HUES6 (cell line): ENCODE data around the gene KRTAP5-10.

Source experiments
- H3K27ac ChIP-seq: 2 replicates; pipeline ENCODE4 v1.7.0; 2013; ENCODE audit warnings: low read depth, mild to moderate bottlenecking, low read length, inconsistent platforms
- H3K27me3 ChIP-seq: 2 replicates; pipeline ENCODE4 v1.6.1; 2013; ENCODE audit warnings: low read length; ENCODE audit not compliant: control insufficient read depth, insufficient read depth
- H3K36me3 ChIP-seq: 2 replicates; pipeline ENCODE4 v1.6.1; 2013; ENCODE audit warnings: low read length; ENCODE audit not compliant: control insufficient read depth, insufficient read depth
- H3K4me1 ChIP-seq: 2 replicates; pipeline ENCODE4 v1.6.1; 2013; ENCODE audit warnings: low read length; ENCODE audit not compliant: control insufficient read depth, insufficient read depth
- H3K4me3 ChIP-seq: 2 replicates; pipeline ENCODE4 v1.5.1; 2013; ENCODE audit warnings: low read depth, low read length
- H3K9ac ChIP-seq: one replicate; pipeline ENCODE4 v1.6.1; 2013; ENCODE audit warnings: mild to moderate bottlenecking, low read length
- H3K9me3 ChIP-seq: 2 replicates; pipeline ENCODE4 v1.6.1; 2013; ENCODE audit warnings: low read depth, low read length; ENCODE audit not compliant: control insufficient read depth, insufficient read depth

KRTAP5-10 gene

GRCh38 chr11:71543866-71544265, 21.5 kb upstream of the KRTAP5-10 start:
- Histone ChIP-seq H3K9ac (no peak overlapping the region), H3K27ac (no peak overlapping the region)

GRCh38 chr11:71544525-71545214, 20.7 kb upstream of the KRTAP5-10 start:
- Histone ChIP-seq H3K9me3 (peaks cover 29% of the 10 kb centered on the region), H3K27me3 (0 out of 2 replicates have a peak, but pooled peaks cover 2% of the 10 kb centered on the region), H3K36me3 (no peaks in the 10 kb centered on the region), H3K9ac (no peak overlapping the region), H3K4me3 (no peak overlapping the region), H3K27ac (no peak overlapping the region), H3K4me1 (peaks cover 4% of the 10 kb centered on the region; the same call in 1 of the 2 replicates)

More at GRCh38 chr11:71543866-71544265, 21.5 kb upstream of the KRTAP5-10 start:
- H3K4me1 ChIP-seq = peaks cover 4% of the 10 kb centered on the region; the same call in 1 of the 2 replicates
- H3K9me3 ChIP-seq = peaks cover 29% of the 10 kb centered on the region
- no peaks in the 10 kb centered on the region for H3K36me3 ChIP-seq
- 0 out of 2 replicates have a peak, but pooled peaks cover 2% of the 10 kb centered on the region for H3K27me3 ChIP-seq
- H3K4me3 ChIP-seq = no peak overlapping the region

- H3K36me3 ChIP-seq = no peaks in the 10 kb centered on the region
- no peak overlapping the region for H3K4me3 ChIP-seq
- H3K9ac ChIP-seq = no peak overlapping the region
- H3K27ac ChIP-seq = no peak overlapping the region
- H3K9me3 ChIP-seq = peaks cover 28% of the 10 kb centered on the region
- H3K27me3 ChIP-seq = 0 out of 2 replicates have a peak, but pooled peaks cover 2% of the 10 kb centered on the region
- H3K4me1 ChIP-seq = peaks cover 4% of the 10 kb centered on the region; the same call in 1 of the 2 replicates
Measured at GRCh38 chr11:71545405-71545966, 19.9 kb upstream of the KRTAP5-10 start.

GRCh38 chr11:71548120-71548519, 17.2 kb upstream of the KRTAP5-10 start, which contains the start of gene KRTAP5-9:
KRTAP5-9 (plus strand) TSS chr11:71548420; CDS start chr11:71548658, 238 bp downstream.
- H3K9me3 ChIP-seq = peaks cover 16% of the 10 kb centered on the region; the same call in 1 of the 2 replicates
- peaks cover 4% of the 10 kb centered on the region; the same call in 1 of the 2 replicates for H3K4me1 ChIP-seq
- 0 out of 2 replicates have a peak, but pooled peaks cover 2% of the 10 kb centered on the region for H3K27me3 ChIP-seq
- no peak within 1 kb of the TSS for H3K9ac ChIP-seq
- H3K36me3 ChIP-seq = no peaks in the 10 kb centered on the region
- no peak within 1 kb of the TSS for H3K27ac ChIP-seq
- no peak within 1 kb of the TSS for H3K4me3 ChIP-seq

GRCh38 chr11:71548716-71549151, 16.6 kb upstream of the KRTAP5-10 start:
- no peak overlapping the region for H3K27ac ChIP-seq
- peaks cover 3% of the 10 kb centered on the region; the same call in 1 of the 2 replicates for H3K4me1 ChIP-seq
- no peak overlapping the region for H3K4me3 ChIP-seq
- H3K36me3 ChIP-seq = no peaks in the 10 kb centered on the region
- peaks cover 16% of the 10 kb centered on the region; the same call in 1 of the 2 replicates for H3K9me3 ChIP-seq
- no peak overlapping the region for H3K9ac ChIP-seq
- H3K27me3 ChIP-seq = 0 out of 2 replicates have a peak, but pooled peaks cover 2% of the 10 kb centered on the region

- H3K9me3 ChIP-seq = peaks cover 14% of the 10 kb centered on the region
- H3K27ac ChIP-seq = no peak overlapping the region
- H3K9ac ChIP-seq = no peak overlapping the region
- H3K4me3 ChIP-seq = no peak overlapping the region
- no peaks in the 10 kb centered on the region for H3K4me1 ChIP-seq
- H3K36me3 ChIP-seq = no peaks in the 10 kb centered on the region
- H3K27me3 ChIP-seq = 0 out of 2 replicates have a peak, but pooled peaks cover 2% of the 10 kb centered on the region
Measured at GRCh38 chr11:71551711-71552110, 13.7 kb upstream of the KRTAP5-10 start.

- H3K27me3 ChIP-seq = no peaks in the 10 kb centered on the region
- no peak overlapping the region for H3K9ac ChIP-seq
- H3K4me1 ChIP-seq = no peaks in the 10 kb centered on the region
- no peak overlapping the region for H3K4me3 ChIP-seq
- H3K9me3 ChIP-seq = peaks cover 15% of the 10 kb centered on the region
- no peaks in the 10 kb centered on the region for H3K36me3 ChIP-seq
- H3K27ac ChIP-seq = no peak overlapping the region
Measured at GRCh38 chr11:71554996-71555395, 10.4 kb upstream of the KRTAP5-10 start.

GRCh38 chr11:71555508-71555907, 9.9 kb upstream of the KRTAP5-10 start:
- no peak overlapping the region for H3K4me3 ChIP-seq
- H3K4me1 ChIP-seq = no peaks in the 10 kb centered on the region
- H3K9me3 ChIP-seq = peaks cover 17% of the 10 kb centered on the region
- no peaks in the 10 kb centered on the region for H3K27me3 ChIP-seq
- H3K9ac ChIP-seq = no peak overlapping the region
- H3K36me3 ChIP-seq = no peaks in the 10 kb centered on the region
- H3K27ac ChIP-seq = no peak overlapping the region

GRCh38 chr11:71556018-71556417, 9.3 kb upstream of the KRTAP5-10 start:
- Histone ChIP-seq H3K4me3 (no peak overlapping the region), H3K27me3 (no peaks in the 10 kb centered on the region), H3K4me1 (no peaks in the 10 kb centered on the region), H3K36me3 (no peaks in the 10 kb centered on the region), H3K9ac (no peak overlapping the region), H3K9me3 (peaks cover 19% of the 10 kb centered on the region), H3K27ac (no peak overlapping the region)

GRCh38 chr11:71557257-71557656, 8.1 kb upstream of the KRTAP5-10 start:
- H3K4me3 ChIP-seq = no peak overlapping the region
- H3K27ac ChIP-seq = no peak overlapping the region
- no peaks in the 10 kb centered on the region for H3K4me1 ChIP-seq
- H3K9ac ChIP-seq = no peak overlapping the region
- no peaks in the 10 kb centered on the region for H3K27me3 ChIP-seq
- H3K9me3 ChIP-seq = peaks cover 26% of the 10 kb centered on the region
- H3K36me3 ChIP-seq = no peaks in the 10 kb centered on the region

- Histone ChIP-seq H3K27ac (no peak overlapping the region), H3K4me1 (no peaks in the 10 kb centered on the region), H3K36me3 (no peaks in the 10 kb centered on the region), H3K9ac (no peak overlapping the region), H3K9me3 (peaks cover 26% of the 10 kb centered on the region), H3K4me3 (no peak overlapping the region), H3K27me3 (no peaks in the 10 kb centered on the region)
Measured at GRCh38 chr11:71558996-71559395, 6.4 kb upstream of the KRTAP5-10 start.
